HG03064 (cell line): ENCODE data around the gene PYY.
"Not testable (repeated sequence)": the region's sequence is repeated elsewhere in the genome, so short reads cannot be mapped to it uniquely, and the experiment has no call there.

Source experiments
- ATAC-seq: cut with Tn5 transposase; IDR thresholded peaks from one replicate; pipeline ENCODE4 v1.9.1; 2021; ENCODE audit warnings: low read depth; ENCODE audit not compliant: unreplicated experiment

Gene PYY

GRCh38 chr17:43949781-43950180 is 4.0 kb downstream of the PYY start:
- ATAC-seq: no peak

- no peak for ATAC-seq
Observed at GRCh38 chr17:43946781-43947180, 7.0 kb downstream of the PYY start.

GRCh38 chr17:43945074-43945829 is 8.5 kb downstream of the PYY start:
- no peak for ATAC-seq

GRCh38 chr17:43942051-43942685 is 11.6 kb downstream of the PYY start, which contains the start of gene PPY:
Gene PPY (minus strand): TSS chr17:43942476. CDS start chr17:43941654, 822 bp downstream.
- ATAC-seq: no peak

GRCh38 chr17:43940630-43941029 is 13.1 kb downstream of the PYY start:
- ATAC-seq: no peak

- ATAC-seq: no peak
Observed at GRCh38 chr17:43939886-43940285, 13.9 kb downstream of the PYY start.

- ATAC-seq: not testable (repeated sequence)
Observed at GRCh38 chr17:43939452-43939851, 14.3 kb downstream of the PYY start.

- ATAC-seq: no peak
Observed at GRCh38 chr17:43938838-43939182, 14.9 kb downstream of the PYY start.

GRCh38 chr17:43936434-43936833 is 17.3 kb downstream of the PYY start:
- ATAC-seq: no peak

- no peak for ATAC-seq
Observed at GRCh38 chr17:43935926-43936261, 17.8 kb downstream of the PYY start.

- no peak for ATAC-seq
Observed at GRCh38 chr17:43935204-43935925, 18.4 kb downstream of the PYY start.

GRCh38 chr17:43932923-43933322 is 20.8 kb downstream of the PYY start:
- ATAC-seq: no peak

- ATAC-seq: no peak
Observed at GRCh38 chr17:43932357-43932756, 21.4 kb downstream of the PYY start.

- ATAC-seq: no peak
Observed at GRCh38 chr17:43931062-43931571, 22.6 kb downstream of the PYY start.

GRCh38 chr17:43928609-43929008 is 25.1 kb downstream of the PYY start:
- no peak for ATAC-seq

GRCh38 chr17:43927929-43928328 is 25.8 kb downstream of the PYY start:
- not testable (repeated sequence) for ATAC-seq

- ATAC-seq: no peak
Observed at GRCh38 chr17:43927060-43927864, 26.5 kb downstream of the PYY start.

GRCh38 chr17:43924558-43924957 is 29.2 kb downstream of the PYY start:
- ATAC-seq: no peak

- no peak for ATAC-seq
Observed at GRCh38 chr17:43920500-43921095, 33.1 kb downstream of the PYY start.

- no peak for ATAC-seq
Observed at GRCh38 chr17:43918026-43918389, 35.7 kb downstream of the PYY start.
